IPS-20b (cell line): ENCODE measurements around the gene STARD7.
A peak's percentile ranks its signal among the peaks of the same experiment; 100 is the strongest.

Source experiments
- H3K27ac ChIP-seq: one replicate; pipeline ENCODE4 v1.5.1; 2013; ENCODE audit warnings: low read length
- H3K27me3 ChIP-seq: 2 replicates; pipeline ENCODE4 v1.6.1; 2013; ENCODE audit warnings: mild to moderate bottlenecking, low read length, inconsistent platforms; ENCODE audit not compliant: insufficient read depth
- H3K36me3 ChIP-seq: 2 replicates; pipeline ENCODE4 v1.6.1; 2013; ENCODE audit warnings: low read depth, mild to moderate bottlenecking, inconsistent platforms, low read length, moderate library complexity; ENCODE audit not compliant: insufficient read depth
- H3K4me1 ChIP-seq: 2 replicates; pipeline ENCODE4 v1.6.1; 2013; ENCODE audit warnings: mild to moderate bottlenecking, control low read depth, inconsistent platforms, low read length, moderate library complexity; ENCODE audit not compliant: insufficient read depth
- H3K4me3 ChIP-seq: 2 replicates; pipeline ENCODE4 v1.5.1; 2013; ENCODE audit warnings: mild to moderate bottlenecking, low read length, inconsistent platforms
- H3K9ac ChIP-seq: 2 replicates; pipeline ENCODE4 v1.6.1; 2013; ENCODE audit warnings: low read depth, mild to moderate bottlenecking, inconsistent platforms, low read length, moderate library complexity
- H3K9me3 ChIP-seq: 2 replicates; pipeline ENCODE4 v1.6.1; 2013; ENCODE audit warnings: mild to moderate bottlenecking, low read depth, low read length, inconsistent platforms; ENCODE audit not compliant: insufficient read depth

STARD7 gene

GRCh38 chr2:96150007-96150640, 58.5 kb downstream of the STARD7 start:
- Histone ChIP-seq H3K27me3 (peaks cover 31% of the 10 kb centered on the region), H3K4me3 (no peak overlapping the region), H3K9ac (no peak overlapping the region), H3K4me1 (peaks cover 16% of the 10 kb centered on the region; the same call in 1 of the 2 replicates), H3K27ac (no peak overlapping the region), H3K9me3 (no peaks in the 10 kb centered on the region), H3K36me3 (no peaks in the 10 kb centered on the region)

GRCh38 chr2:96148410-96149217, 60.0 kb downstream of the STARD7 start:
- Histone ChIP-seq H3K4me1 (peaks cover 16% of the 10 kb centered on the region; the same call in 1 of the 2 replicates), H3K9ac (no peak overlapping the region; the same call in 1 of the 2 replicates), H3K4me3 (peak overlapping the region; percentile 7; the same call in 1 of the 2 replicates), H3K27me3 (peaks cover 45% of the 10 kb centered on the region), H3K36me3 (peaks cover 2% of the 10 kb centered on the region; the same call in 1 of the 2 replicates), H3K27ac (no peak overlapping the region), H3K9me3 (no peaks in the 10 kb centered on the region)

GRCh38 chr2:96147593-96148201, 60.9 kb downstream of the STARD7 start:
- no peak overlapping the region; the same call in 1 of the 2 replicates for H3K9ac ChIP-seq
- peaks cover 16% of the 10 kb centered on the region; the same call in 1 of the 2 replicates for H3K4me1 ChIP-seq
- no peak overlapping the region for H3K27ac ChIP-seq
- H3K9me3 ChIP-seq: no peaks in the 10 kb centered on the region
- peaks cover 45% of the 10 kb centered on the region for H3K27me3 ChIP-seq
- peaks cover 9% of the 10 kb centered on the region; the same call in 1 of the 2 replicates for H3K36me3 ChIP-seq
- peak overlapping the region; percentile 7; the same call in 1 of the 2 replicates for H3K4me3 ChIP-seq

- Histone ChIP-seq H3K4me3 (no peak overlapping the region), H3K36me3 (peaks cover 9% of the 10 kb centered on the region; the same call in 1 of the 2 replicates), H3K9me3 (no peaks in the 10 kb centered on the region), H3K9ac (no peak overlapping the region), H3K27me3 (peaks cover 45% of the 10 kb centered on the region), H3K27ac (no peak overlapping the region), H3K4me1 (peaks cover 12% of the 10 kb centered on the region; the same call in 1 of the 2 replicates)
Measured at GRCh38 chr2:96146881-96147592, 61.6 kb downstream of the STARD7 start.

- Histone ChIP-seq H3K27me3 (peaks cover 45% of the 10 kb centered on the region), H3K9ac (no peak overlapping the region), H3K4me3 (no peak overlapping the region), H3K4me1 (peaks cover 11% of the 10 kb centered on the region; the same call in 1 of the 2 replicates), H3K27ac (no peak overlapping the region), H3K9me3 (no peaks in the 10 kb centered on the region), H3K36me3 (peaks cover 9% of the 10 kb centered on the region; the same call in 1 of the 2 replicates)
Measured at GRCh38 chr2:96146153-96146880, 62.3 kb downstream of the STARD7 start.

- Histone ChIP-seq H3K4me1 (peaks cover 11% of the 10 kb centered on the region; the same call in 1 of the 2 replicates), H3K27ac (no peak overlapping the region), H3K27me3 (peaks cover 45% of the 10 kb centered on the region), H3K4me3 (peak overlapping the region; percentile 79; the same call in 1 of the 2 replicates), H3K9me3 (no peaks in the 10 kb centered on the region), H3K36me3 (peaks cover 9% of the 10 kb centered on the region; the same call in 1 of the 2 replicates), H3K9ac (no peak overlapping the region)
Measured at GRCh38 chr2:96145848-96146152, 62.8 kb downstream of the STARD7 start.

GRCh38 chr2:96145036-96145847, 63.4 kb downstream of the STARD7 start, which contains the start of gene DUSP2:
Gene DUSP2 (minus strand): TSS chr2:96145440. CDS start chr2:96145354, 86 bp downstream.
- Histone ChIP-seq H3K9ac (peak within 1 kb of the TSS; percentile 61; the same call in 1 of the 2 replicates), H3K9me3 (no peaks in the 10 kb centered on the region), H3K27me3 (peaks cover 45% of the 10 kb centered on the region), H3K36me3 (peaks cover 9% of the 10 kb centered on the region; the same call in 1 of the 2 replicates), H3K27ac (no peak within 1 kb of the TSS), H3K4me3 (peak within 1 kb of the TSS; percentile 79), H3K4me1 (peaks cover 11% of the 10 kb centered on the region; the same call in 1 of the 2 replicates)

- Histone ChIP-seq H3K9ac (peak overlapping the region; percentile 61; the same call in 1 of the 2 replicates), H3K27me3 (peaks cover 45% of the 10 kb centered on the region), H3K9me3 (no peaks in the 10 kb centered on the region), H3K36me3 (peaks cover 9% of the 10 kb centered on the region; the same call in 1 of the 2 replicates), H3K4me3 (peak overlapping the region; percentile 79), H3K27ac (no peak overlapping the region), H3K4me1 (peaks cover 11% of the 10 kb centered on the region; the same call in 1 of the 2 replicates)
Measured at GRCh38 chr2:96144481-96145035, 64.1 kb downstream of the STARD7 start.

- peak overlapping the region; percentile 79 for H3K4me3 ChIP-seq
- peaks cover 9% of the 10 kb centered on the region; the same call in 1 of the 2 replicates for H3K36me3 ChIP-seq
- no peaks in the 10 kb centered on the region for H3K9me3 ChIP-seq
- H3K27ac ChIP-seq: no peak overlapping the region
- H3K4me1 ChIP-seq: peaks cover 11% of the 10 kb centered on the region; the same call in 1 of the 2 replicates
- H3K27me3 ChIP-seq: peaks cover 45% of the 10 kb centered on the region
- peak overlapping the region; percentile 61; the same call in 1 of the 2 replicates for H3K9ac ChIP-seq
Measured at GRCh38 chr2:96143848-96144480, 64.7 kb downstream of the STARD7 start.
